GM18868 (cell line): ENCODE results near the gene CCL17.
"Not testable (repeated sequence)": the region's sequence is repeated elsewhere in the genome, so short reads cannot be mapped to it uniquely, and the experiment has no call there.

ENCODE experiments used
- ATAC-seq: cut with Tn5 transposase; IDR thresholded peaks from one replicate; pipeline ENCODE4 v1.9.1; 2021; ENCODE audit warnings: mild to moderate bottlenecking, moderate library complexity; ENCODE audit not compliant: unreplicated experiment

CCL17 gene

GRCh38 chr16:57403965-57404817 is at the start of gene CCL17:
TSS of gene CCL17 (plus strand) at chr16:57404767. CDS start at chr16:57413933, 9,166 bp downstream.
- ATAC-seq, result no peak

GRCh38 chr16:57355898-57356414 is 48.6 kb upstream of the CCL17 start:
- ATAC-seq, result no peak

- no peak for ATAC-seq
These were observed 48.0 kb upstream of the CCL17 start for GRCh38 chr16:57356547-57356946.

GRCh38 chr16:57357330-57358085 is 47.1 kb upstream of the CCL17 start:
- no peak for ATAC-seq

GRCh38 chr16:57358086-57358420 is 46.5 kb upstream of the CCL17 start:
- no peak for ATAC-seq

- peak; percentile 74 for ATAC-seq
These were observed 46.0 kb upstream of the CCL17 start, which contains the start of gene CCL22 for GRCh38 chr16:57358527-57359095. TSS of gene CCL22 (plus strand) at chr16:57358783. CDS start at chr16:57358817, 34 bp downstream.

- ATAC-seq, result no peak
These were observed 44.1 kb upstream of the CCL17 start for GRCh38 chr16:57360321-57360935.

- no peak for ATAC-seq
These were observed 43.2 kb upstream of the CCL17 start for GRCh38 chr16:57361404-57361803.

GRCh38 chr16:57364143-57364542 is 40.4 kb upstream of the CCL17 start:
- ATAC-seq, result no peak

GRCh38 chr16:57366544-57367040 is 38.0 kb upstream of the CCL17 start:
- ATAC-seq, result no peak

GRCh38 chr16:57367116-57367752 is 37.3 kb upstream of the CCL17 start:
- no peak for ATAC-seq

GRCh38 chr16:57371494-57372371 is 32.8 kb upstream of the CCL17 start:
- ATAC-seq, result no peak

- ATAC-seq, result no peak
These were observed 32.0 kb upstream of the CCL17 start, which contains the start of gene CX3CL1 for GRCh38 chr16:57372372-57373116. TSS of gene CX3CL1 (plus strand) at chr16:57372490. CDS start at chr16:57372569, 79 bp downstream.

GRCh38 chr16:57373117-57373947 is 31.2 kb upstream of the CCL17 start:
- no peak for ATAC-seq

- no peak for ATAC-seq
These were observed 30.5 kb upstream of the CCL17 start for GRCh38 chr16:57374067-57374534.

- not testable (repeated sequence) for ATAC-seq
These were observed 29.6 kb upstream of the CCL17 start for GRCh38 chr16:57374925-57375465.

- no peak for ATAC-seq
These were observed 28.2 kb upstream of the CCL17 start for GRCh38 chr16:57376313-57376818.
